NCI-H2227 (cell line): ENCODE measurements around the gene CCDC38.
"Not testable (repeated sequence)": the region's sequence is repeated elsewhere in the genome, so short reads cannot be mapped to it uniquely, and the experiment has no call there.

Experiments
- DNase-seq: peaks from one replicate; lab custom pipeline; 2025; ENCODE audit not compliant: unreplicated experiment; lab: John Stamatoyannopoulos, UW

The CCDC38 gene

GRCh38 chr12:95942524-95943329 lies at the start of gene CCDC38:
Gene CCDC38 (minus strand): TSS chr12:95942614. CDS start chr12:95936509, 6,105 bp downstream.
- peak; percentile 74 for DNase-seq

- DNase-seq: no peak
Measured at GRCh38 chr12:95990136-95990535, 47.7 kb upstream of the CCDC38 start.

GRCh38 chr12:95989504-95990123 lies 47.2 kb upstream of the CCDC38 start:
- no peak for DNase-seq

- DNase-seq: no peak
Measured at GRCh38 chr12:95988506-95989275, 46.3 kb upstream of the CCDC38 start.

- no peak for DNase-seq
Measured at GRCh38 chr12:95986635-95987570, 44.5 kb upstream of the CCDC38 start.

- no peak for DNase-seq
Measured at GRCh38 chr12:95984682-95985081, 42.3 kb upstream of the CCDC38 start.

GRCh38 chr12:95982602-95983001 lies 40.2 kb upstream of the CCDC38 start:
- no peak for DNase-seq

- DNase-seq: no peak
Measured at GRCh38 chr12:95980437-95980836, 38.0 kb upstream of the CCDC38 start.

GRCh38 chr12:95978774-95979173 lies 36.4 kb upstream of the CCDC38 start:
- DNase-seq: no peak

GRCh38 chr12:95978351-95978750 lies 35.9 kb upstream of the CCDC38 start:
- DNase-seq: no peak

- no peak for DNase-seq
Measured at GRCh38 chr12:95977764-95978305, 35.4 kb upstream of the CCDC38 start.

- DNase-seq: no peak
Measured at GRCh38 chr12:95976416-95976832, 34.0 kb upstream of the CCDC38 start.

- no peak for DNase-seq
Measured at GRCh38 chr12:95975491-95975890, 33.1 kb upstream of the CCDC38 start.

GRCh38 chr12:95974358-95974757 lies 31.9 kb upstream of the CCDC38 start:
- no peak for DNase-seq

- DNase-seq: no peak
Measured at GRCh38 chr12:95972832-95973456, 30.5 kb upstream of the CCDC38 start.

GRCh38 chr12:95970905-95971304 lies 28.5 kb upstream of the CCDC38 start:
- no peak for DNase-seq

- not testable (repeated sequence) for DNase-seq
Measured at GRCh38 chr12:95969116-95969515, 26.7 kb upstream of the CCDC38 start.

- DNase-seq: no peak
Measured at GRCh38 chr12:95967301-95967700, 24.9 kb upstream of the CCDC38 start.

- no peak for DNase-seq
Measured at GRCh38 chr12:95966287-95966870, 24.0 kb upstream of the CCDC38 start.

- DNase-seq: no peak
Measured at GRCh38 chr12:95963096-95963495, 20.7 kb upstream of the CCDC38 start.
